ENCODE results near the gene LDLRAD1. TPM values are rescaled to one million over a fixed set of nuclear protein-coding genes. Genes with fewer than 3 reads are reported as not detected.

The LDLRAD1 gene
- total RNA-seq, 4 donors from 2014 or later: not detected

DNA sequence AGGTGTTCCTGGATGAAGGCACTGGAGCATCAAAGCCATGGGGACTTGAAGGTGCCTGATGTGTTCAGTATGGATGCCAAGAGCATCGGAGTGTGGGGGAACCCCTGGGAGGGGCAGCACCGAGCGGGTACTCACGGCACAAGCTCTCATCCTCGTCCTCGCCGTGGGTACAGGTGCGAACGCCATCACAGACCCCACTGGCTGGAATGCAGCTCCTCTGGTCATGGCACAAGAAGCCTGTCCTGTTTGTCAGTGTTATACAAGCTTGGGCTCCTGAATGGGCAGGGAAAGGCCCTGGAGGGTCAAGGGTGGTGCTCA is 6.0 kb downstream of the LDLRAD1 start:
- intact Hi-C loops (cut with DNase I; ENCODE audit: low total_unique reads): no loop called here
- H3K4me3 ChIP-seq (ENCODE audit: low read depth, poor library complexity, severe bottlenecking): no peak overlapping the region
- TF ChIP-seq POLR2A (IDR thresholded peaks at IDR 0.05): no peak
- TF ChIP-seq, protein P1, sequence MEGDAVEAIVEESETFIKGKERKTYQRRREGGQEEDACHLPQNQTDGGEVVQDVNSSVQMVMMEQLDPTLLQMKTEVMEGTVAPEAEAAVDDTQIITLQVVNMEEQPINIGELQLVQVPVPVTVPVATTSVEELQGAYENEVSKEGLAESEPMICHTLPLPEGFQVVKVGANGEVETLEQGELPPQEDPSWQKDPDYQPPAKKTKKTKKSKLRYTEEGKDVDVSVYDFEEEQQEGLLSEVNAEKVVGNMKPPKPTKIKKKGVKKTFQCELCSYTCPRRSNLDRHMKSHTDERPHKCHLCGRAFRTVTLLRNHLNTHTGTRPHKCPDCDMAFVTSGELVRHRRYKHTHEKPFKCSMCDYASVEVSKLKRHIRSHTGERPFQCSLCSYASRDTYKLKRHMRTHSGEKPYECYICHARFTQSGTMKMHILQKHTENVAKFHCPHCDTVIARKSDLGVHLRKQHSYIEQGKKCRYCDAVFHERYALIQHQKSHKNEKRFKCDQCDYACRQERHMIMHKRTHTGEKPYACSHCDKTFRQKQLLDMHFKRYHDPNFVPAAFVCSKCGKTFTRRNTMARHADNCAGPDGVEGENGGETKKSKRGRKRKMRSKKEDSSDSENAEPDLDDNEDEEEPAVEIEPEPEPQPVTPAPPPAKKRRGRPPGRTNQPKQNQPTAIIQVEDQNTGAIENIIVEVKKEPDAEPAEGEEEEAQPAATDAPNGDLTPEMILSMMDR (IDR thresholded peaks at IDR 0.05): no peak
- no peak for DNase-seq (ENCODE audit: low spot score in 2 of 2)
- WGBS, 2 donors: 81 to 82% methylated on average over 9 of the region's 9 CpGs

DNA sequence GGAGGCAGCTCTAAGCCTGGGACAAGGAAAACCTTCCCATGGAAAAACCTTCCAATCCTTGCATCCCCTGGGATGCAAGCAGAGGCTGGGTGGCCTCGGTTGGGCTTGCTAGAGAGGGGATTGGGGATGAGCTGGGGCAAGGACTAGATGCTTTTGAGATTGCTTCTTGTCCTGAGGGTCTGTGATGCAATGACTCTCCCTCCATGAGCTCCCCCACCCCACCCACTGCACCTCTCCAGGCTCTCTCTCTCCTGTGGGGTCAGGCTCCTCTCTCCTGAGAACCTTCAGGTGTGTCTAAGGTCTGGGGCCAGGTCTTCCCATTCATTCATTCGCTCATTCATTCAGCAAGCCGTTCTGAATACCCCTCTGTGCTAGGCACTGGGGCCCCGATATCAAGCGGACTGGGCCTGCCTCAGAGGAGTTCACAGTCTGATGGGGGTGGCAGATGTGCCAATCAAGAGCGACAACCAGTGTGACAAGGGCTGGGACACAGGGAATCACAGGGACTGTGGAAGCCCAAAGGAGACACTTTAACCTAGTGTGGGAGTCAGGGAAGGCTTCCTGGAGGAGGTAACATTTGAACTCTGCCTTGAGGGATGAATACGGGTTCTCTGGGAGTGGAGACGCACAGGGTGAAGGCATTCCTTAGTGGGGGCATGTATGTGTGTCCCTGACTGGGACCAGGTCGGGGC is 6.5 kb downstream of the LDLRAD1 start:
- no peak for DNase-seq (ENCODE audit: low spot score in 2 of 2)
- intact Hi-C loops (cut with DNase I; ENCODE audit: low total_unique reads): no loop called here
- no peak overlapping the region for H3K4me3 ChIP-seq (ENCODE audit: low read depth, poor library complexity, severe bottlenecking)
- WGBS, 2 donors: 82 to 85% methylated on average over 9 of the region's 9 CpGs
- no peak for TF ChIP-seq POLR2A (IDR thresholded peaks at IDR 0.05)
- TF ChIP-seq, protein P1 (IDR thresholded peaks at IDR 0.05): no peak

DNA sequence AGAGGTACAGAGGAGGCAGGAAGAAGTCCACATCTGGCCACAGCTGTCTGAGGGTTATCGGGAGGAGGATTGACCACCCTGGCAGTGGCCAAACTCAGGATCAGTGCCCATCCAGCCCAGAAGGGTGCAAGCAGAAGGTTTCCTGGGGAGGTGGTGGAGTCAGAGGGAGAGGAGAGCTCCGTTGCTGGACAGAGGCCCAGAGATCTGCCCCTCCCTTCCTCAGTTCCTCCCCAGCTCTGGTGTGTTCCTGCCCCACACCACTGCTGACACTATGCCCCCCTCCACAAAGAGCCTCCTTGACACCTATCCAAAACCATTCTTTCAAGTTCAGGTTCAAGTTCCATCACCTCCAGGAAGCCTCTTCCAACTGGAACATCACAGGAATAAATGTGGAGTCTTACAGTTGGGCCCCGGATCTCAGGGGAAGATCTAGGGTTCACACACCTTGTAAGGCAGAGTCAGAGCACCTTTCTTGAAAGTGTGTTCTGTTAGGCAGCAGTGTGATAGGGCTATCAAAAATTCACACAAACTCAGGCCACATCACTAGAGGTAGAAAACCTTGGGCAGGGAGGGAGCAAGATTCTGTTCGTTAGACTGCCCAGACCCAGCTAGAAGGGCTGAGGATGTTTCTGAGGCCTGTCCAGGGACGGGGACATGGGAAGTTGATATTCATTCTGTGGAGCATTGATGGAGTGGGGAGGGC is 7.4 kb downstream of the LDLRAD1 start:
- WGBS, 2 donors: 69 to 75% methylated on average over 5 of the region's 5 CpGs
- no peak overlapping the region for H3K4me3 ChIP-seq (ENCODE audit: low read depth, poor library complexity, severe bottlenecking)
- intact Hi-C loops (cut with DNase I; ENCODE audit: low total_unique reads): no loop called here
- TF ChIP-seq, protein P1 (IDR thresholded peaks at IDR 0.05): no peak
- no peak for TF ChIP-seq POLR2A (IDR thresholded peaks at IDR 0.05)
- no peak for DNase-seq (ENCODE audit: low spot score in 2 of 2)

DNA sequence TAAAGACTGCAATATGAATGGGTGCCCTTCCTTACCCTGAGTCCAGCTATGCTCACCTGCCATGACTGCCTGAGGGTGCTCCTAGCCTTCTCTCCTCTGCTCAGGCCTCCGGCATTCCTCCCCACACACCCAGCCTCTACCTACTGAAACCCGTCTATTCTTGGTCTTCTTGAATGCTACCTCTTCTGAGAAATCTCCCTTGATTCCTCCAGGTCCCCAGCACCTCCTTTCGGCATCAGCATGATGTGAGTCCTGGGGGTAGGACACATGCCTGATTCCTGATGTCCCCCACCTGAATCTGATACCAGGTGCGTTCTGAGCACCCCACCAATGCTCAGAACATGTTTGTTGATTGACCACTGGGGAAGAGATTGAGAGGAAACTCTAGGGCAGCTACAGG is 8.6 kb downstream of the LDLRAD1 start:
- intact Hi-C loops (cut with DNase I; ENCODE audit: low total_unique reads): no loop called here
- 93 to 94% methylated on average over 4 of the region's 4 CpGs for WGBS, 2 donors
- DNase-seq (ENCODE audit: low spot score in 2 of 2): no peak
- H3K4me3 ChIP-seq (ENCODE audit: low read depth, poor library complexity, severe bottlenecking): no peak overlapping the region
- TF ChIP-seq, protein P1 (IDR thresholded peaks at IDR 0.05): no peak
- no peak for TF ChIP-seq POLR2A (IDR thresholded peaks at IDR 0.05)

DNA sequence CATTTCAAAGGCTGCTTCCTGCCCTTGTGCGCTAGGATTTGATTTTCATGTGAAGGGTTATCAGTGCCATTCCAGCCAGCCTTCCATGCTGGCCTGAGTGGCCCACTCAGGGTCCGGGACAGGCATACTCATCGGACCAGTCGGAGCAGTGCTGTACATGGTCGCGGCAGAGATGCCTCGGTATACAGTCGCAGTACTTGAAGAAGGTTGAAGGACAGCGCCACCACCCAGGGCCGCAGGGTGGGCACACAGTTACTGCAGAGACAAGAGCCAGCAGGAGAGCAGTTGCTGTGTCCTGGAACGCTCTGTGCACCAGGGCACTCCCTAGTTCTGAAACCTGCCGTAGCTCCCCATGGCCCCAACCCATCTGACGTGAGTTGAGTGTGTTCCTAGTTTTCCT is 9.1 kb downstream of the LDLRAD1 start:
- intact Hi-C loops (cut with DNase I; ENCODE audit: low total_unique reads): no loop called here
- no peak overlapping the region for H3K4me3 ChIP-seq (ENCODE audit: low read depth, poor library complexity, severe bottlenecking)
- TF ChIP-seq, protein P1 (IDR thresholded peaks at IDR 0.05): no peak
- TF ChIP-seq POLR2A (IDR thresholded peaks at IDR 0.05): no peak
- DNase-seq (ENCODE audit: low spot score in 2 of 2): no peak
- 81 to 83% methylated on average over 13 of the region's 13 CpGs for WGBS, 2 donors
